NB4 (cell line): ENCODE results near the gene GLDN.
A peak's percentile ranks its signal among the peaks of the same experiment; 100 is the strongest.

Source experiments
- DNase-seq: peaks from one replicate; pipeline ENCODE4 v3.0.0; 2010; ENCODE audit warnings: low read depth
- H3K4me3 ChIP-seq: one replicate; pipeline ENCODE4 v1.5.1; 2011; ENCODE audit warnings: mild to moderate bottlenecking, low read depth, low read length, moderate library complexity
- MYC ChIP-seq: IDR thresholded peaks from 2 replicates; pipeline ENCODE4 v1.6.1; 2011; ENCODE audit warnings: low read depth, low read length
- POLR2A ChIP-seq: IDR thresholded peaks from 2 replicates; pipeline ENCODE4 v1.6.1; 2011; ENCODE audit warnings: mild to moderate bottlenecking; ENCODE audit not compliant: insufficient read length; ENCODE audit errors: extremely low read depth
- TF ChIP-seq, protein P1 (sequence below): IDR thresholded peaks from one replicate; pipeline ENCODE4 v1.5.1; 2012; ENCODE audit warnings: low read depth, low read length
- TF ChIP-seq, protein P2 (sequence below): IDR thresholded peaks from 2 replicates; pipeline ENCODE4 v1.6.1; 2011; ENCODE audit warnings: low read depth, low read length

GLDN gene

DNA sequence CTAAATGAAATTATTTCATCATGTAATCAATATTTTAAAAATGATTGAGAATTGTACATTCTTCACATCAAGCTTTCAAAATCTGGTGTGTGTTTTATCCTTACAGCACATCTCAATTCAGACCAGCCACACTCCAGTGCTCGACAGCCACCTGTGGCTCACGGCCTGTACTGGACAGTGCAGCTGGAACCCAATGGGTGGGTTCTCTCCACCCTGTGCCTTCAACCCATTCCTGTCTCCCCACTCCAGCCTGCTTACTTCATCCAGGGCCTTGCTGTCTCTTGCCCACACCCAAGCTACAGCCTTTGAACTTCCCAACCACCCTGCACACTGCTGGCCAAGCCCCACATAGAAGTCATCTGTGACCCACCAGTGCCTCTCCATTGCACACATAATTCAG, 20.6 kb upstream of the GLDN start:
- no peak for TF ChIP-seq POLR2A
- TF ChIP-seq, protein P1, sequence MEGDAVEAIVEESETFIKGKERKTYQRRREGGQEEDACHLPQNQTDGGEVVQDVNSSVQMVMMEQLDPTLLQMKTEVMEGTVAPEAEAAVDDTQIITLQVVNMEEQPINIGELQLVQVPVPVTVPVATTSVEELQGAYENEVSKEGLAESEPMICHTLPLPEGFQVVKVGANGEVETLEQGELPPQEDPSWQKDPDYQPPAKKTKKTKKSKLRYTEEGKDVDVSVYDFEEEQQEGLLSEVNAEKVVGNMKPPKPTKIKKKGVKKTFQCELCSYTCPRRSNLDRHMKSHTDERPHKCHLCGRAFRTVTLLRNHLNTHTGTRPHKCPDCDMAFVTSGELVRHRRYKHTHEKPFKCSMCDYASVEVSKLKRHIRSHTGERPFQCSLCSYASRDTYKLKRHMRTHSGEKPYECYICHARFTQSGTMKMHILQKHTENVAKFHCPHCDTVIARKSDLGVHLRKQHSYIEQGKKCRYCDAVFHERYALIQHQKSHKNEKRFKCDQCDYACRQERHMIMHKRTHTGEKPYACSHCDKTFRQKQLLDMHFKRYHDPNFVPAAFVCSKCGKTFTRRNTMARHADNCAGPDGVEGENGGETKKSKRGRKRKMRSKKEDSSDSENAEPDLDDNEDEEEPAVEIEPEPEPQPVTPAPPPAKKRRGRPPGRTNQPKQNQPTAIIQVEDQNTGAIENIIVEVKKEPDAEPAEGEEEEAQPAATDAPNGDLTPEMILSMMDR, result no peak
- TF ChIP-seq, protein P2, sequence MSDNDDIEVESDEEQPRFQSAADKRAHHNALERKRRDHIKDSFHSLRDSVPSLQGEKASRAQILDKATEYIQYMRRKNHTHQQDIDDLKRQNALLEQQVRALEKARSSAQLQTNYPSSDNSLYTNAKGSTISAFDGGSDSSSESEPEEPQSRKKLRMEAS, result no peak
- TF ChIP-seq MYC, result no peak
- no peak for DNase-seq
- H3K4me3 ChIP-seq, result no peak overlapping the region

DNA sequence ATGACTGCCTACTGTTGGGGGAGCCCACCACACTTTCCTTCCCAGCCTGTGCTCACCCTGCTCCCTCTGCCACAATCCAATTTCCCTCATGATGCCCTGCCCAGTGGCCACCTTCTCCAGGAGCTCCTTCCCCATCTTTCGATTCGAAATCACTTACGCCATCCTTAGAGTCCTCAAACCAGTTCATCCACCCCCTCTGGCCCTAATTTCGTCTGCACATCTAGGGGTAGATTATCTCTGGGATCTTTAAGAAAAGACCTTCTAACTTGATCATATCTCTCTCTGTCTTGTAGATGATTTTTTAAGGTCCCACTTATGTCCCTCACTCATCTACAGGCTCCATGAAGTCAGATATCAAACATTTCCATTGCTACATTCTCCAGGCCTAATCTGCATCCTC, 20.1 kb upstream of the GLDN start:
- TF ChIP-seq POLR2A (no peak), MYC (no peak)
- TF ChIP-seq, protein P1, result no peak
- TF ChIP-seq, protein P2, result no peak
- no peak for DNase-seq
- no peak overlapping the region for H3K4me3 ChIP-seq

DNA sequence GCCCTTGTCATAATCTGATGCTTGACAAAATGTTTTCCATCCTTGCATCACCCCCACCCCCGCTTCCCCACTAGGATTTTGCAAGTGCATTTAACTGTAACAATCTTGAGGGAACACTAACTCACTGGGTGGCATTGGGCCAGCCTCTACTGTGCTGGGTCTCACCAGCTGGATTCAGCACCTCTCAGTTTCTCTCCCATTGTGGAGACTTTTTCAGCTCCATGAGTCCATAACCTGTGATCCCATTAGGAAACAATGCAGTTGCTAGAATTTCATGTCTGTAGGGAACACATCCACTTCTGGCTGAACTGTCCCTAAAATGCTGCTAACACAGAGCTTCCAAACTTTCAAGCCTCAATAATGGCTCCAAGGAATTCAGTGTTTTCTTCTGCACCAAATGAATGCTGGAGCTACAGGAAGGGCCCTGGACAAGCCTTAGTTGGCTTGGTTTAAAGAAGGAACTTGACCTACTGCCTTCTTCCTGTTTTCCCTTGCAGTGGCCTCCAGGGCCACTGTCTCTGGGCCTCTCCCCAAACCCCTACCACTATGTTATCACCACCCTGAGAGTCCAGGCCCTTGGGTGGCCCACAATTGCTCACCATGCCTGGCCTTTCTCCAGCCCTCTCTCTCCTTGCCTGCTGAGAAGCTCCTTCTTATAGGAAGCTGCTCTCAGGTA, 18.7 kb upstream of the GLDN start:
- no peak overlapping the region for H3K4me3 ChIP-seq
- peak; percentile 69 for DNase-seq
- TF ChIP-seq MYC, result no peak
- TF ChIP-seq, protein P1, result no peak
- TF ChIP-seq, protein P2, result no peak
- no peak for TF ChIP-seq POLR2A

DNA sequence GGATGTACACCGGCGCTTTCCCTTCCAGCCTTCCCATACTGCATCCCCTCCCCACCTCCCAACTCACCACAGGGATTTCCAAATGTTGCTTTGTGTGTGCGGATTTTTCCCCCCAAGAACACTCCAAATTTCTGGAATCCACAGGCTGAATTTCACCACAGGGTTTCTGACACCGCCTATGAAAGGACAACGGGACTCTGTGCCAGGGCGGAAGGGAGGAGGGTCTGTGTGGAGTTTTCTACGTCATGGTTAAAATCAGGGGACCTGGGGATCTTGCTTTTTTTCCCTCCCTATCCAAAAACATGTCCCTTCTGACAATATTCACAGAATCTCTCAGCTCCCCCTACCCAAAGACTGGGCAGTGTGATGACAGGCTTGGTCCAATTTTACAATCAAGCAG, 17.7 kb upstream of the GLDN start:
- DNase-seq, result no peak
- no peak overlapping the region for H3K4me3 ChIP-seq
- TF ChIP-seq, protein P1, result no peak
- TF ChIP-seq, protein P2, result no peak
- TF ChIP-seq POLR2A (no peak), MYC (no peak)

DNA sequence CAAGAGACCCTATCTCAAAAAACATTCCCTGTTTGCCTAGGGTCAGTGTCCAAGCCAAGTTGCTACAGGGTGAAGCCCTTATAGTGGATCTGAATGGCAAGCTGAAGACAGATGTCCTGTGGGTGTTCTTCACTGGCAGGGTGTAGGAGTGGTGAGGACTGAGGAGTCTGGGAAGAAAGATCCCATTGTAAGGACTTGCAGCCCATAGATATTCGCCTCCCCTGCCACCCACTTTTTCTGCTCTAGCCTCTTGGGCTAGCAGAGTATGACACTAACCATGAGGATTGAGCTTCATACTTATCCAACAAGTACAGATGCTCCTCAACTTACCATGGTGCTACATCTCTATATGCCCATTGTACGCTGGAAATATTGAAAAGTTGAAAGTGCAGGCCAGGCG, 16.3 kb upstream of the GLDN start:
- H3K4me3 ChIP-seq, result no peak overlapping the region
- TF ChIP-seq, protein P2, result no peak
- TF ChIP-seq MYC (no peak), POLR2A (no peak)
- TF ChIP-seq, protein P1, result no peak
- no peak for DNase-seq

DNA sequence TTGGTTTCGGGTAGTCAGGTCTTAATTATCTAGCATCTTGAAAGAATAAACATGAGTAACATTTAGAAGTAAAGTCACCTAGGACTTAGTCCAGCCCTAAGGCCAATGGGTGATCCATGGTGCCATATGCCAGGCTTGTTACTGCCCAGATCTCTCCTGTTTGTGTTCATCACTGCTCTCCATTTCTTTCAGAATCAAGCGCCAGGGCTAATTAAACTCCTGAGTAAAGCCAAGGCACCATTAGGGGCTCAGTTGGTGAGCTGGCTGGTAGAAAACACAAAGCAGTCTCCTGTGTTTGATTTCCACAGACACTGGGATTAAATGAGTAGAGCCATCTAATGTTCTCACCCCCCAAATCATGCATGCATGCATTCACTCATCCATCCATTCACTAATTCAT, 14.4 kb upstream of the GLDN start:
- DNase-seq, result no peak
- TF ChIP-seq, protein P2, result no peak
- TF ChIP-seq POLR2A (no peak), MYC (no peak)
- TF ChIP-seq, protein P1, result no peak
- H3K4me3 ChIP-seq, result no peak overlapping the region
